Transverse colon (tissue), 4 donors: Measurements from ENCODE around the gene ZNF22. TPM values are rescaled to one million over a fixed set of nuclear protein-coding genes. Genes with fewer than 3 reads are reported as not detected.

ENCODE experiments used
- DNase-seq: peaks from one replicate; pipeline ENCODE4 v3.0.0-alpha.2; 2019
- H3K27ac ChIP-seq, 4 donors: fragments of 200-600 bp; sonication (generic); 2 replicates each; pipeline ENCODE4 v1.5.1; 2016 to 2018; ENCODE audit warnings: inconsistent platforms in 4 of 4
- H3K27me3 ChIP-seq: fragments of 200-600 bp; sonication (generic); 2 replicates; pipeline ENCODE4 v1.5.1; 2017; ENCODE audit warnings: inconsistent platforms
- H3K36me3 ChIP-seq, 4 donors: fragments of 200-600 bp; sonication (generic); 2 replicates each; pipeline ENCODE4 v1.5.1; 2017 to 2019; ENCODE audit warnings: inconsistent platforms in 4 of 4
- H3K4me1 ChIP-seq, 4 donors: fragments of 200-600 bp; sonication (generic); 2 replicates each; pipeline ENCODE4 v1.5.1; 2017 to 2020; ENCODE audit warnings: inconsistent platforms in 4 of 4
- H3K4me3 ChIP-seq, 4 donors: fragments of 200-600 bp; sonication (generic); 1 replicate in 1 of 4; 2 replicates in 3 of 4; pipeline versions ENCODE4 v1.5.1 to v1.6.1; 2017 to 2019; ENCODE audit warnings: inconsistent platforms in 4 of 4
- H3K9me3 ChIP-seq, 2 donors: fragments of 200-600 bp; sonication (generic); 2 replicates each; pipeline ENCODE4 v1.5.1; 2017 to 2019; ENCODE audit warnings: inconsistent platforms in 2 of 2
- CTCF ChIP-seq, 5 experiments: fragments of 200-600 bp in 3 of 5; fragments of 450-650 bp in 2 of 5; sonication (generic) in 3 of 5; IDR thresholded peaks; 1 replicate in 2 of 5; 2 replicates in 3 of 5; pipeline ENCODE4 v1.5.1; 2016 to 2017; ENCODE audit warnings: antibody characterized with exemption in 5 of 5, inconsistent platforms in 3 of 5, mild to moderate bottlenecking in 2 of 5, moderate library complexity in 1 of 5
- EP300 ChIP-seq: sonication (generic); formaldehyde crosslinking; IDR thresholded peaks from one replicate; pipeline ENCODE4 v1.6.1; 2017; ENCODE audit warnings: antibody characterized with exemption, low read depth
- POLR2A ChIP-seq: fragments of 450-650 bp; IDR thresholded peaks from one replicate; pipeline ENCODE4 v1.6.1; 2016; ENCODE audit warnings: antibody characterized with exemption, mild to moderate bottlenecking, moderate library complexity
- POLR2AphosphoS5 ChIP-seq, 3 donors: sonication (generic); formaldehyde crosslinking; IDR thresholded peaks; one replicate each; pipeline ENCODE4 v1.6.1; 2016; ENCODE audit warnings: antibody characterized with exemption in 3 of 3
- WGBS, 2 donors: methylation state at CpG; one replicate each; pipeline ENCODE4 v1.1.5; 2018; ENCODE audit warnings: low coverage in 1 of 2; 5-methylcytosine and 5-hydroxymethylcytosine counted together
- in situ Hi-C, 4 donors: fragments of 200-750 bp; cut with MboI; loops; one replicate each; pipeline versions ENCODE4 v1.15.0 to v1.15.1; 2017; ENCODE audit warnings: low sequenced_read_pairs in 3 of 4, low pct_ligation_motif_present in 1 of 4, low pct_unique_long_range_greater_than_20kb in 1 of 4
- intact Hi-C: fragments of 100-400 bp; cut with DNase I; formaldehyde crosslinking; loops from one replicate; pipeline ENCODE4 v1.15.1; 2023; ENCODE audit warnings: low total_unique reads
- total RNA-seq, 4 donors: library from RNA; depleted of rRNA; stranded (reverse); fragments of >200 nt; gene quantifications; one replicate each; pipeline ENCODE4 v1.1.0, GENCODE V29; 2016

The ZNF22 gene
- total RNA-seq, 4 donors from 2014 or later: 4.6 to 14.3 (median 9.5) TPM

DNA sequence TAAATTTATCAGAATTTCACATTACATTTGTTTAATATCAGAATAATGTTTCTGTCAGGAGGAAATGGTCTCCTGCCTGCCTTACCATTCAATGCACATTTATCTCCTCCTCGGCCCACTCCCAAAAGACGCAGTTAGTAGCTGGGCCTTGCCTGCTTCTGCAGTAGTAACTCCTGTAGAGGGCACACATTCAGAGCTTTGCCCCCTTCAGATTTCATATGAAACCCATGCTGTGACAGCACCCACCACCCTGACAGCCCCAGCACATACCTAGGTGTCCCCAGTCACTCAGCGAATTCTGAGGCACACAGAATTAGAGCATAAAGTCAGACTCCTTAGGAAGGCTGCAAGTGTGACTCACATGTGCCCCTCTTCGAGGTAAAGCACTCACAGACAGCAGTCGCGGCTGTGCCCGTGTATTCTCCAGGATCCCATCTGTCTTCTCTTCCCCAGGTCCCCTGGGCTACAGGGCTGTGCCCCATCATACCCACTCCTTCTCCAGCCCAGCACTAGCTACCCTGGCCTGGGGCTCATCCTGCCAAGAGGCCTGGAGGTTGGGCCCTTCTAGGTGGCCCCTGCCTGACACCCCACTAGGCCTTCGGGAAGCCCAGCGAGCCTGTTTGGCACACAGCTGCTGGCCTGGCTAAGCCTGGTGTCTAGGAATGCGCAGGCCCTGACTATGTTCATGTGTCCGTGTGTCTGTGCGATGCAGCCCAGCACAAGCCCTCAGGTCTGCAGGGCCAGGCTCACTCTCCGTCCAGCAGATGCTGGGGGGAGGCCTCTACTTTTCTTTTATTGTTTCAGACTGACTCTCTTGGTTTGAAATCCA is 17.4 kb upstream of the ZNF22 start:
- H3K4me3 ChIP-seq: no peak overlapping the region
- H3K9me3 ChIP-seq: no peaks in the 10 kb centered on the region
- no peak for TF ChIP-seq CTCF (IDR thresholded peaks at IDR 0.05)
- 93 to 100% methylated on average over 2 to 13 of the region's 13 CpGs for WGBS, 2 donors
- peaks cover 33 to 44% (median 37%) of the 10 kb centered on the region in 4 donors for H3K4me1 ChIP-seq
- no peaks in the 10 kb centered on the region for H3K36me3 ChIP-seq
- H3K27ac ChIP-seq: peak overlapping the region in 1 of 4 donors; percentile 22
- intact Hi-C loops: no loop called here
- DNase-seq: no peak
- in situ Hi-C loops: no loop called here
- H3K27me3 ChIP-seq: no peaks in the 10 kb centered on the region

- Histone ChIP-seq H3K36me3 (no peaks in the 10 kb centered on the region), H3K4me3 (no peak overlapping the region), H3K4me1 (peaks cover 28 to 38% (median 34%) of the 10 kb centered on the region in 4 donors), H3K27me3 (no peaks in the 10 kb centered on the region), H3K27ac (peak overlapping the region in 1 of 4 donors; percentile 22), H3K9me3 (no peaks in the 10 kb centered on the region)
- in situ Hi-C loops: no loop called here
- no peak for TF ChIP-seq EP300
- TF ChIP-seq CTCF (IDR thresholded peaks at IDR 0.05): no peak
- TF ChIP-seq POLR2A: no peak
- TF ChIP-seq POLR2AphosphoS5 (IDR thresholded peaks at IDR 0.05): no peak
- intact Hi-C loops: no loop called here
- WGBS, 2 donors: 91% methylated on average over 10 of the region's 10 CpGs; no CpG with 5 or more reads in 1 of the 2 donors
- DNase-seq: no peak
Measured at GRCh38 chr10:44983895-44984278, 16.8 kb upstream of the ZNF22 start.

DNA sequence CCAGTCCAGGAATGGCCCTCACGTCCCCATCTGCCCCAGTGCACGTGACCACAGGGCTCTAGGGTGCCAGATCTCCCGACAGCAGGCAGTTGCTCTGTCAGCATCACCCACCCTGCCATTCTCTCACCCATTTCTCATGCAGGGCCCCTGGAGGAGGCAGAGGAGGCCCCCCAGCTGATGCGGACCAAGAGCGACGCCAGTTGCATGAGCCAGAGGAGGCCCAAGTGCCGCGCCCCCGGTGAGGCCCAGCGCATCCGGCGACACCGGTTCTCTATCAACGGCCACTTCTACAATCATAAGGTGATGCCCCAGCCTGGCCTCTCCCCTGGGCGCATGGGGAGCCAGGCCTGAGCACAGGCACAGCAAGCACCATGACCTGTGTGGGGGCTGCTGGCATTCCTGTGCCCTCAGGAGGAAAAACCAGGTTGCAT is 16.0 kb upstream of the ZNF22 start:
- H3K4me3 ChIP-seq: no peak overlapping the region
- H3K27ac ChIP-seq: peak overlapping the region in 2 of 4 donors; percentile 3 to 22
- TF ChIP-seq POLR2AphosphoS5 (IDR thresholded peaks at IDR 0.05) (no peak), CTCF (IDR thresholded peaks at IDR 0.05) (no peak), EP300 (no peak), POLR2A (no peak)
- 91% methylated on average over 11 of the region's 15 CpGs; no CpG with 5 or more reads in 1 of the 2 donors for WGBS, 2 donors
- no peaks in the 10 kb centered on the region for H3K36me3 ChIP-seq
- H3K9me3 ChIP-seq: no peaks in the 10 kb centered on the region
- H3K4me1 ChIP-seq: peaks cover 20 to 30% (median 26%) of the 10 kb centered on the region in 4 donors
- in situ Hi-C loops (no loop called here), intact Hi-C loops (no loop called here)
- DNase-seq: no peak
- H3K27me3 ChIP-seq: no peaks in the 10 kb centered on the region

- Histone ChIP-seq H3K9me3 (no peaks in the 10 kb centered on the region), H3K4me1 (peaks cover 16 to 25% (median 22%) of the 10 kb centered on the region in 4 donors), H3K36me3 (no peaks in the 10 kb centered on the region), H3K27me3 (no peaks in the 10 kb centered on the region), H3K27ac (peak overlapping the region in 1 of 4 donors; percentile 36), H3K4me3 (no peak overlapping the region)
- 77% methylated on average over 9 of the region's 9 CpGs; no CpG with 5 or more reads in 1 of the 2 donors for WGBS, 2 donors
- no peak for DNase-seq
- in situ Hi-C loops (no loop called here), intact Hi-C loops (no loop called here)
- TF ChIP-seq EP300: no peak
- TF ChIP-seq POLR2AphosphoS5 (IDR thresholded peaks at IDR 0.05): no peak
- no peak for TF ChIP-seq POLR2A
- no peak for TF ChIP-seq CTCF (IDR thresholded peaks at IDR 0.05)
Measured at GRCh38 chr10:44985175-44985681, 15.5 kb upstream of the ZNF22 start.
